ENCODE measurements around the gene CXXC5. TPM values are rescaled to one million over a fixed set of nuclear protein-coding genes. Genes with fewer than 3 reads are reported as not detected.

The CXXC5 gene
- total and polyA plus RNA-seq, 9 of the 15 experiments (the other 6 are each of a cell fraction or from before 2014, with no cell fraction given) = 1.9 to 123 (median 45.8) TPM

GRCh38 chr5:139633295-139634027 is 14.7 kb upstream of the CXXC5 start (continued):
- TF ChIP-seq RNF219 (CRISPR knock-in tag; IDR thresholded peaks at IDR 0.05) = no peak
- TF ChIP-seq MEF2A (IDR thresholded peaks at IDR 0.05; ENCODE audit: control insufficient read depth, low read depth, low read length) = no peak
- no peak for TF ChIP-seq CBX8 (IDR thresholded peaks at IDR 0.05; ENCODE audit: borderline replicate concordance, extremely low read depth, low read depth, low read length, poor library complexity, severe bottlenecking)
- no peak for TF ChIP-seq ZNF316 (IDR thresholded peaks at IDR 0.05)
- TF ChIP-seq, protein P1, sequence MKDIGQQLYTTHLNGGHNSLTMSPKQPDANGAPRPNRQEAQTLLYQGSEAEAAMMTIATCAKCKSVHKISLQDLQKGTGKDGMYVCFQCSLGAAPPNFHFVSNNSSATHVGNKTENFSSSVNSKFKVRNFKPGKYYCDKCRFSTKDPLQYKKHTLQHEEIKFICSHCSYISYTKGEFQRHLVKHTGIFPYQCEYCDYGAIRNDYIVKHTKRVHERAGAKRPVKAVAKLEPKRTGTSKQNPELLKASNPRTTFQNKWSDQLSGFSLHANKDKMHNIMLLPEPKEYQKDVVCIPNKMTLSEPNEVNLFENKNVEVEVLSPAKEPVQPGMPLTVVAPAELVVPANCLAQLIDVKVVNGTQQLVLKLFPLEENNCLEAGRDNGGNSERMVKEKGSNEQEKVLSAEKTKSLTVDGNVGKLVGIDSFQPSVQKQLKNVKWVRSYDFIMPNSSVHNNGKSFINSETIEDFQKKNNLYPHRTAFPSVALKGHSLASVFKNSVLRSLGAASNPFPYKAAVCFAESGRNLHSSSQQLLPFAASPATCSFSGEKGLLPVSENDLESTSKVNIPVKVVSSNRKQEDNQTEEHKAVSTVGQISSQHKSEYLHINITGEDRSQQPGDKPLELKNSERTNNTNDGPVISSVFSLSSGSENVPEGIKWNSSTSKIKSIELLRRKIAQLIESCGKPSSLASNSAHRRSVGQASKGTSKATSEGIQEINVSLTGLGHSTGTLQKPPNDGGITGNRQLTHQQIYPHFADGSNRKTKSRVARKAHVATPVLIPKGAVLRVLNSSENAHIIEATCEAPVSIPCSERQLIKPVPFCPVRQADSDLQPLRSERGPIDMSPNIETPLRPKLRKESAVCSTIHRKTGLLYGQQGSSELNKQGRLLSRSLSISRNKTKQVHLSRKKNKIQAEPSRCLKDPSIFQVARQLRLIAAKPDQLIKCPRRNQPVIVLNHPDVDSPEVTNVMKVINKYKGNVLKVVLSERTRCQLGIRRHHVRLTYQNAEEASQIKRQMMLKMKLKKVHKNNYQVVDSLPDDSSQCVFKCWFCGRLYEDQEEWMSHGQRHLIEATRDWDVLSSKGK (CRISPR knock-in tag; IDR thresholded peaks at IDR 0.05) = no peak
- TF ChIP-seq POU5F1 (IDR thresholded peaks at IDR 0.05; ENCODE audit: borderline replicate concordance, low read depth, low read length, partially characterized antibody) = no peak
- TF ChIP-seq FOXM1 (IDR thresholded peaks at IDR 0.05; ENCODE audit: low read depth) = no peak
- no peak for TF ChIP-seq FOXM1 (CRISPR knock-in tag; IDR thresholded peaks at IDR 0.05; ENCODE audit: low read depth)
- TF ChIP-seq ZBTB11 (CRISPR knock-in tag; IDR thresholded peaks at IDR 0.05) = no peak
- TF ChIP-seq ZNF165 (CRISPR knock-in tag; IDR thresholded peaks at IDR 0.05; ENCODE audit: borderline replicate concordance) = no peak
- TF ChIP-seq RBM25 (IDR thresholded peaks at IDR 0.05; ENCODE audit: low read depth, low read length, severe bottlenecking) = no peak
- TF ChIP-seq MAFK (IDR thresholded peaks at IDR 0.05; ENCODE audit: low read length) = no peak
- no peak for TF ChIP-seq HNRNPLL (IDR thresholded peaks at IDR 0.05; ENCODE audit: low read depth, low read length, poor library complexity, severe bottlenecking)
- no peak for TF ChIP-seq ATF1 (CRISPR knock-in tag; IDR thresholded peaks at IDR 0.05)
- peak; percentile 51 for TF ChIP-seq ATF1 (tag; IDR thresholded peaks at IDR 0.05)
- TF ChIP-seq TCF7 (IDR thresholded peaks at IDR 0.05; ENCODE audit: borderline replicate concordance) = no peak
- TF ChIP-seq HDAC6 (IDR thresholded peaks at IDR 0.05; ENCODE audit: low read depth, low read length) = no peak
- TF ChIP-seq CC2D1A (IDR thresholded peaks at IDR 0.05) = peak; percentile 81
- TF ChIP-seq ZNF830 (CRISPR knock-in tag; IDR thresholded peaks at IDR 0.05) = no peak

All from K562 (cell line).